ENCODE measurements around the gene MANF.

Gene MANF

DNA sequence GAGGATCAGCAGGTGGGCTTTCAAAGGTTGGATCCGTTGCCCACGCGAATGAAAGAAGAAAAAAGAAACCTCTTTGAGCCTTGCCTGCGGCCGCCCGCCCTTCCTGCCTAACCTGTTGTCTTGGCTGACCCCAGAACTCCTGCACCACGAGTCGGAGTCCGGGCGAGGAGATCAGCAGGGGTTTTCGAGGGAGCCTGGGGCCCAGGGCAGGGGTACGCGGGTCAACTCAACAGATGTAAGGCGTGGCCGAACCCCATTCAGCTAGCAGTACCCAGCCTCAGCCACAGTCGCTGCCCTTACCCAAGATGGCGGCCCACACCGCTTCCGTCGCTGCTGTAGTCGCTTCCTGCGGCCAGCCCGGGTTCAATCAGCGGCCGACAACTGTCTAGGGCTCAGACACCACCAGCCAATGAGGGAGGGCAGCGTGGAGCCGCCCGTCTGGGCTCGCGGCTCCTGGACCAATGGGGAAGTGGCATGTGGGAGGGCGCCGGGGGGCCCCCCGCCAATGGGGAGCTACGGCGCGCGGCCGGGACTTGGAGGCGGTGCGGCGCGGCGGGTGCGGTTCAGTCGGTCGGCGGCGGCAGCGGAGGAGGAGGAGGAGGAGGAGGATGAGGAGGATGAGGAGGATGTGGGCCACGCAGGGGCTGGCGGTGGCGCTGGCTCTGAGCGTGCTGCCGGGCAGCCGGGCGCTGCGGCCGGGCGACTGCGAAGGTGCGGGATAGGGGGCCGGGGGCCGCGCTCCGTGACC is at the start of gene MANF:
TSS of gene MANF (plus strand) at position 566 of the 748 bp plus-strand sequence. CDS start at position 618, 52 bp downstream.
- peak; percentile 95 for DNase-seq (ENCODE audit: low read depth)
- in situ Hi-C loops (cut with HindIII; ENCODE audit: low sequenced_read_pairs), result no loop called here
- peak within 1 kb of the TSS; percentile 97 for H3K4me3 ChIP-seq (ENCODE audit: low read depth, low read length)
- TF ChIP-seq, protein P1, sequence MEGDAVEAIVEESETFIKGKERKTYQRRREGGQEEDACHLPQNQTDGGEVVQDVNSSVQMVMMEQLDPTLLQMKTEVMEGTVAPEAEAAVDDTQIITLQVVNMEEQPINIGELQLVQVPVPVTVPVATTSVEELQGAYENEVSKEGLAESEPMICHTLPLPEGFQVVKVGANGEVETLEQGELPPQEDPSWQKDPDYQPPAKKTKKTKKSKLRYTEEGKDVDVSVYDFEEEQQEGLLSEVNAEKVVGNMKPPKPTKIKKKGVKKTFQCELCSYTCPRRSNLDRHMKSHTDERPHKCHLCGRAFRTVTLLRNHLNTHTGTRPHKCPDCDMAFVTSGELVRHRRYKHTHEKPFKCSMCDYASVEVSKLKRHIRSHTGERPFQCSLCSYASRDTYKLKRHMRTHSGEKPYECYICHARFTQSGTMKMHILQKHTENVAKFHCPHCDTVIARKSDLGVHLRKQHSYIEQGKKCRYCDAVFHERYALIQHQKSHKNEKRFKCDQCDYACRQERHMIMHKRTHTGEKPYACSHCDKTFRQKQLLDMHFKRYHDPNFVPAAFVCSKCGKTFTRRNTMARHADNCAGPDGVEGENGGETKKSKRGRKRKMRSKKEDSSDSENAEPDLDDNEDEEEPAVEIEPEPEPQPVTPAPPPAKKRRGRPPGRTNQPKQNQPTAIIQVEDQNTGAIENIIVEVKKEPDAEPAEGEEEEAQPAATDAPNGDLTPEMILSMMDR (IDR thresholded peaks at IDR 0.05; ENCODE audit: low read depth, low read length, missing control alignments), result no peak

DNA sequence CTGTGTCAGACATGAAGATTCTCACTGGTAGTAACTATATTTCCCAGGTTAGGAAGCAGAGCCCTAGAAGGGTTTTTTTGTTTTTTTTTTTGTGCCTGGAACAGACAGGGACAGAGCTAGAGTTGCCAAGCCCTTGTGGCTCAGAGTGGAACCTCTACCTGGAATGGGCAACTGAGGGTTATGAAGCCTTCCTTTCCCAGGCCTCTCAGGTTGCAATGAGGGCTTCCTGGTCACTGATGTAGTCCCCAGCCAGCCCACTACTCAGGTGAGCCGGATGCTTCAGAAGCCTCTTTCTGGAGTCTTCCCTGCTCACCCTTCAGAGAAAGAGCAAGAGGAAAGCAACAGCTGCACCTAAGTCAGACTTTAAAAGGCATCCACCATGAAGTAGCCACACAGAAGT is 48.8 kb upstream of the MANF start:
- TF ChIP-seq, protein P1 (IDR thresholded peaks at IDR 0.05; ENCODE audit: low read depth, low read length, missing control alignments), result no peak
- no peak for DNase-seq (ENCODE audit: low read depth)
- H3K4me3 ChIP-seq (ENCODE audit: low read depth, low read length), result no peak overlapping the region
- in situ Hi-C loops (cut with HindIII; ENCODE audit: low sequenced_read_pairs), result no loop called here

DNA sequence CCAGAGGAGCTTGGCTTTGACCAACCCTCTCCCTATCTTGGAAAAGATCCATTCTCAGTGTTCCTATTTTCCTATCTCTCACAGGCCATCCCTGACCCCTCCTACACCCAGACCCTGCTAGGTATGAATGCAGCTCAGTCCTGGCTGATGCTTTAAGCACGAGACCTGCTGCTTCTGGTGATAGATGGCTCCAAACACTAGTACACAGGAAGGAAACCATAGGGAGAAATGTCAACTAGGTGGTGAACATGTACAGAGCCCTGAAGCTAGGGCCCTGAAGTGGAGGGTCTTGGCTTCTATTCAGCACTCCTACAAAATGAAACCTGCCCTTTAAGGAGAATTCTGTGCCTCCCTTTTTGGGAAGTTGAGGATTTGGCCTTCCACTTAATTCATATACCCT is 47.4 kb upstream of the MANF start:
- no peak for DNase-seq (ENCODE audit: low read depth)
- no peak overlapping the region for H3K4me3 ChIP-seq (ENCODE audit: low read depth, low read length)
- in situ Hi-C loops (cut with HindIII; ENCODE audit: low sequenced_read_pairs), result no loop called here
- TF ChIP-seq, protein P1 (IDR thresholded peaks at IDR 0.05; ENCODE audit: low read depth, low read length, missing control alignments), result no peak

DNA sequence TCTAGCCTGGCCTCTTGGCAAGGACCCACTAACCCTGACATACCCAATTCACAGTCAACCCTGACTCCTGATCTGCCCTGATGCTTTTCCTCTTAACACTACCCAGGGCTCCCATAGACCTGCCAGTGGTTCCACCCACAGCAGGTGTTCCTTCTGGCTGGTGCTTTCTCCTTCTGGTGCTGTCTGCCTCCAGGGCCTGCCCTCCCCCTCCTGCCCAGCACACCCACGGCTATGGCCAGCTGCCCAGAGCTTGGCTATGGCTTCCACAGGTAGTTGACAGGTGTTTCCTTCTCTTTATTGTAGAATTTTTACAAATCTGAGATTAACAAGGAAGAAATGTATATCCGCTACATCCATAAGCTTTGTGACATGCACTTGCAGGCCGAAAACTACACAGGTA is 46.5 kb upstream of the MANF start:
- DNase-seq (ENCODE audit: low read depth), result no peak
- in situ Hi-C loops (cut with HindIII; ENCODE audit: low sequenced_read_pairs), result no loop called here
- H3K4me3 ChIP-seq (ENCODE audit: low read depth, low read length), result no peak overlapping the region
- TF ChIP-seq, protein P1 (IDR thresholded peaks at IDR 0.05; ENCODE audit: low read depth, low read length, missing control alignments), result no peak

DNA sequence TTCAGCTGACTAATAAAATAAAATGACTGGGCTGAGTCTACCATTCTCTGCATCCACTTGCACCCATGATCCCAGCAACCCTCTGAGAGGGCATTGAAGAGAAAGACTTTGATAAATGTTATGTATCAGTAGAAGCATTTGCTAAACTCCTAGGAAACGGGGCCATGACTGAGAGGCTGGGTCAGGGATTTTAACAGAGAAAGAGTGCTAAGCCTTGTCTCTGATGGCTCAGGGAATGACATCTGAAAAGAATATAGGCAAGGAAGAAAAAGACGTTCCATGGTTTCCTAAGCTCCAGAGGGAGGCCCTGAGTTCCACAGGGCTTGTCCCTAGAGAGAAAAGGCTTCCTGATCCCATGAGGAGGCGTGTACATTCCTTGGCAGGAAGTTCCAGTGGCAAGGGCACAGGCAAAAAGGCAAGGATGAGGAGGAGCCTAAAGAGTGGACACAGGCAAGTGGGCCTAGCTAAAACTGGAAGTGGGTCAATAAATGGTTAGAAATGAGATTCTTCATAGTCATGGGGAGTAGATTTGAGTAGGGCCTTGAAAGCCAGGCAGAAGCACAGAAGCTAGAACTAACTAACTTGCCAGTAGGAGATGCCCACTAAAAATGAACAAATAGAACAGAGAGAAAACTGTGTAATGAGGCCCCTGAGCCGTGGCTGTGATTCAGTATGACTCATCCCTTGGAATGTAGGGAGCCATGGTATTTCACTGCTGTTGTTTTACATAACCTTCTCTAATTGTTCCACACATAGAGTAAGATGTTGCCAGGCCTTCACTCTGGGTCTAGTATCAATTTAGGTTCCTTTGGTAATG is 44.9 kb upstream of the MANF start:
- peak; percentile 92 for DNase-seq (ENCODE audit: low read depth)
- TF ChIP-seq, protein P1 (IDR thresholded peaks at IDR 0.05; ENCODE audit: low read depth, low read length, missing control alignments), result no peak
- H3K4me3 ChIP-seq (ENCODE audit: low read depth, low read length), result no peak overlapping the region
- in situ Hi-C loops (cut with HindIII; ENCODE audit: low sequenced_read_pairs), result no loop called here

DNA sequence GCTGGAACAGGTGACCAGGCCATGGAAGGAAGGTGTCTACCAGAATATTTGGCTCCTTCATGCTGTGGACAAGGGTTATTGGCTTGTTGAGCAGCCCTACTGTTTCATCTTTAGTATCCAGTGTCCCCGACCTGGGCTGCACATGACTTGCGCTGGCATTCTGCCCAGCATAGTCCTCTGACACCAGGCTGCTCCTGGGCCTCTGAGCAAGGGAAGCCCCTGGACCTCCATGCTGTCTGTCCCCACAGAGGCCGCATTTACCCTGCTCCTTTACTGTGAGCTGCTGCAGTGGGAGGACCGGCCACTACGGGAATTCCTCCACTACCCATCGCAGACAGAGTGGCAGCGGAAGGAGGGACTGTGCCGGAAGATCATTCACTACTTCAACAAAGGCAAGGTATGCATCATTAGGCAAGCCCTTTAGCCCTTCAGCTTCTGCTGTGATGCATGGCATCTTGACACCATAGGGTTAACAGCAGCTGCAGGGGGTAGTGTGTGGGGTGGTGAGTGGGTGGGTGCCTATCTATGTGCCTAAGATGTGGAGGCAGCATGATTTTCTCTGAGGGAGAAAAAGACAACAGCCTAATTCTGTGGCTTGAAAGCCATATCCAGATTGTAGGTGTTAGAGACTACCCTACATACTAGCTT is 44.0 kb upstream of the MANF start:
- DNase-seq (ENCODE audit: low read depth), result no peak
- H3K4me3 ChIP-seq (ENCODE audit: low read depth, low read length), result no peak overlapping the region
- TF ChIP-seq, protein P1 (IDR thresholded peaks at IDR 0.05; ENCODE audit: low read depth, low read length, missing control alignments), result no peak
- in situ Hi-C loops (cut with HindIII; ENCODE audit: low sequenced_read_pairs), result no loop called here
